ENCODE results near the gene MRPL34.

GRCh38 chr19:17329366-17330261 lies 23.9 kb downstream of the MRPL34 start:
- TF ChIP-seq, protein P1, sequence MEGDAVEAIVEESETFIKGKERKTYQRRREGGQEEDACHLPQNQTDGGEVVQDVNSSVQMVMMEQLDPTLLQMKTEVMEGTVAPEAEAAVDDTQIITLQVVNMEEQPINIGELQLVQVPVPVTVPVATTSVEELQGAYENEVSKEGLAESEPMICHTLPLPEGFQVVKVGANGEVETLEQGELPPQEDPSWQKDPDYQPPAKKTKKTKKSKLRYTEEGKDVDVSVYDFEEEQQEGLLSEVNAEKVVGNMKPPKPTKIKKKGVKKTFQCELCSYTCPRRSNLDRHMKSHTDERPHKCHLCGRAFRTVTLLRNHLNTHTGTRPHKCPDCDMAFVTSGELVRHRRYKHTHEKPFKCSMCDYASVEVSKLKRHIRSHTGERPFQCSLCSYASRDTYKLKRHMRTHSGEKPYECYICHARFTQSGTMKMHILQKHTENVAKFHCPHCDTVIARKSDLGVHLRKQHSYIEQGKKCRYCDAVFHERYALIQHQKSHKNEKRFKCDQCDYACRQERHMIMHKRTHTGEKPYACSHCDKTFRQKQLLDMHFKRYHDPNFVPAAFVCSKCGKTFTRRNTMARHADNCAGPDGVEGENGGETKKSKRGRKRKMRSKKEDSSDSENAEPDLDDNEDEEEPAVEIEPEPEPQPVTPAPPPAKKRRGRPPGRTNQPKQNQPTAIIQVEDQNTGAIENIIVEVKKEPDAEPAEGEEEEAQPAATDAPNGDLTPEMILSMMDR (IDR thresholded peaks at IDR 0.05) = no peak
- TF ChIP-seq POLR2AphosphoS5 (IDR thresholded peaks at IDR 0.05; ENCODE audit: low read depth, low read length) = no peak
- TF ChIP-seq, protein P2, sequence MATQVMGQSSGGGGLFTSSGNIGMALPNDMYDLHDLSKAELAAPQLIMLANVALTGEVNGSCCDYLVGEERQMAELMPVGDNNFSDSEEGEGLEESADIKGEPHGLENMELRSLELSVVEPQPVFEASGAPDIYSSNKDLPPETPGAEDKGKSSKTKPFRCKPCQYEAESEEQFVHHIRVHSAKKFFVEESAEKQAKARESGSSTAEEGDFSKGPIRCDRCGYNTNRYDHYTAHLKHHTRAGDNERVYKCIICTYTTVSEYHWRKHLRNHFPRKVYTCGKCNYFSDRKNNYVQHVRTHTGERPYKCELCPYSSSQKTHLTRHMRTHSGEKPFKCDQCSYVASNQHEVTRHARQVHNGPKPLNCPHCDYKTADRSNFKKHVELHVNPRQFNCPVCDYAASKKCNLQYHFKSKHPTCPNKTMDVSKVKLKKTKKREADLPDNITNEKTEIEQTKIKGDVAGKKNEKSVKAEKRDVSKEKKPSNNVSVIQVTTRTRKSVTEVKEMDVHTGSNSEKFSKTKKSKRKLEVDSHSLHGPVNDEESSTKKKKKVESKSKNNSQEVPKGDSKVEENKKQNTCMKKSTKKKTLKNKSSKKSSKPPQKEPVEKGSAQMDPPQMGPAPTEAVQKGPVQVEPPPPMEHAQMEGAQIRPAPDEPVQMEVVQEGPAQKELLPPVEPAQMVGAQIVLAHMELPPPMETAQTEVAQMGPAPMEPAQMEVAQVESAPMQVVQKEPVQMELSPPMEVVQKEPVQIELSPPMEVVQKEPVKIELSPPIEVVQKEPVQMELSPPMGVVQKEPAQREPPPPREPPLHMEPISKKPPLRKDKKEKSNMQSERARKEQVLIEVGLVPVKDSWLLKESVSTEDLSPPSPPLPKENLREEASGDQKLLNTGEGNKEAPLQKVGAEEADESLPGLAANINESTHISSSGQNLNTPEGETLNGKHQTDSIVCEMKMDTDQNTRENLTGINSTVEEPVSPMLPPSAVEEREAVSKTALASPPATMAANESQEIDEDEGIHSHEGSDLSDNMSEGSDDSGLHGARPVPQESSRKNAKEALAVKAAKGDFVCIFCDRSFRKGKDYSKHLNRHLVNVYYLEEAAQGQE (IDR thresholded peaks at IDR 0.05; ENCODE audit: insufficient read depth in 1 of 2, low read depth in 2 of 2, low read length in 1 of 2) = no peak
